NCI-H460 (cell line): ENCODE results near the gene GABARAP. TPM values are rescaled to one million over a fixed set of nuclear protein-coding genes. Genes with fewer than 3 reads are reported as not detected.

Source experiments
- DNase-seq: peaks from one replicate; pipeline ENCODE4 v3.0.0-alpha.2; 2016; ENCODE audit warnings: low read depth; ENCODE audit errors: extremely low read depth
- total RNA-seq: library from RNA; depleted of rRNA; stranded (reverse); fragments of >200 nt; shearing (Covaris generic); gene quantifications from 2 replicates; pipeline ENCODE4 v1.2.3, GENCODE V29; 2014

Gene GABARAP
- total RNA-seq, 1 experiment from 2014 or later: 150 TPM

DNA sequence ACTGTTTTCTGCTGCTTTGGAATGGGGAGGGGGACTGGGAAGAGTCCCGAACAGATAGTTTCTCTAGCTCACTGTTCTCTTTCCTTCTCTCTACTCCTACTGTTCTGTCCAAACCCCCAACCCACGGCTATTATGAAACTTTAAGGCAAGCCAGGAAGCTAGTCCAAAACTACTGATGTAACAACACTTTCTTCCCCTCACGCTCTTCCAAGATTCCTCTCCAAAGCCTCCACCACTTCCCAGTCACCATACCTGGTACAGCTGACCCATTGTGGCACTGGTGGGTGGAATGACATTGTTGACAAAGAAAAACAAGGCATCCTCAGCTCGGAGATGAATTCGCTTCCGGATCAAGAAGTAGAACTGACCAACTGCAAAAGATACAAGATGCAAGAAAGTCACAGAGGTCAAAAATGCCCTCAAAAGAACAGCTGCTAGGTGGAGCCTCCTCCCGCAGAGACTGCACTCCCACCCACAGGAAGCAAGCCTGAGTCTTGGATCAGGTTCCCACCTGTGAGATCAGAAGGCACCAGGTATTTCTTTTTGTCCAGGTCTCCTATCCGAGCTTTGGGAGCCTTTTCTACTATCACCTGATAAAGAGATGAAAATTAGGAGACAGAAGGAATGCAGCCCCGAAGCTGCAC is 1.0 kb downstream of the GABARAP start:
- no peak for DNase-seq

- DNase-seq: no peak
Measured at GRCh38 chr17:7240375-7240774, 1.9 kb downstream of the GABARAP start.

DNA sequence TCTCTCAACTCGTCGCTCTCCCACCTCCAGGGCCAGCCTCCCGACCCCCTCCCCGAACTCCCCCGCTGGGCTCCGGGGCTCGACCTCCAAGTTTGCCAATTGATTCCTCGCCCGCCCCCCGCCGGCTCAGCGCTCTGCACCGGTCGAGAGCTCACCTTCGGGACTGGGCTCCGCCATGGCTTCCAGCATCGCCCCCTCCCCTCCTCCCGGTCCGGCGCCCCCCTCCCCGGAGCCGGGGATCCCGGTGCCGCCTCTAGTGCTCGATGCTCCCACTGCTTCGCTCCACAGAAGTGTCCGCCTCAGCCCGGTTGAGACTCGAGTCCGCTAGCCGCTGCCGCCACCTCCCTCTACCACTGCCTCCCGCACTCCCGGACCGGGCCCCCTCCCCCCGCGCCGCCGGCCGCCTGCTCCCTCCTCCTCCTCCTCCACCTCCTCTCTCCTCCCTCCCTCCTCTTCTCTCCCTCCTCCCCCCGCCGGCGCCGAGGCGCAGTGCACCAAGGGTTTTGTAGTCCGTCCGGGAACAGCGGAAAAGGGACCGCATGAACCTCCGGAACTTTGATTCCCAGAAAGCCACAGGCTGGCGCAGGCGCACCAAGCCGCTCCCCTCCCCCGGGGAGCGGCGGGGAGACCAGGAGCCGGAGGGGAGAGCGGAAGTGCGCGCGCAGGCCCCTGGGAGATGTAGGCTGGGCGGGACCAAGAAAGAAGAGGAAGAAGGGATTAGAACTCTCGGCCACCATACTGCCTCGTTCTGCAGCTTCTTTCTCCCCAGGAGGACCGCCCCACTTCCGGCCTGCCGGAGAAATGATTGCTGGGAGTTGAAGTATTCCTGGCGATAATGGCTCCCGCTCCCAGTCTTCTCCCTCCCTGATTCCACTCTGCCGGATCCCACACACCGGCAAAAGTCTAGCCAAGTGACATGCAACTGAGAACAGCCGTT is 2.9 kb downstream of the GABARAP start, which contains the start of gene PHF23:
TSS of gene PHF23 (minus strand) at position 367 of the 937 bp plus-strand sequence. CDS start at position 189, 178 bp downstream.
- peak; percentile 99 for DNase-seq

DNA sequence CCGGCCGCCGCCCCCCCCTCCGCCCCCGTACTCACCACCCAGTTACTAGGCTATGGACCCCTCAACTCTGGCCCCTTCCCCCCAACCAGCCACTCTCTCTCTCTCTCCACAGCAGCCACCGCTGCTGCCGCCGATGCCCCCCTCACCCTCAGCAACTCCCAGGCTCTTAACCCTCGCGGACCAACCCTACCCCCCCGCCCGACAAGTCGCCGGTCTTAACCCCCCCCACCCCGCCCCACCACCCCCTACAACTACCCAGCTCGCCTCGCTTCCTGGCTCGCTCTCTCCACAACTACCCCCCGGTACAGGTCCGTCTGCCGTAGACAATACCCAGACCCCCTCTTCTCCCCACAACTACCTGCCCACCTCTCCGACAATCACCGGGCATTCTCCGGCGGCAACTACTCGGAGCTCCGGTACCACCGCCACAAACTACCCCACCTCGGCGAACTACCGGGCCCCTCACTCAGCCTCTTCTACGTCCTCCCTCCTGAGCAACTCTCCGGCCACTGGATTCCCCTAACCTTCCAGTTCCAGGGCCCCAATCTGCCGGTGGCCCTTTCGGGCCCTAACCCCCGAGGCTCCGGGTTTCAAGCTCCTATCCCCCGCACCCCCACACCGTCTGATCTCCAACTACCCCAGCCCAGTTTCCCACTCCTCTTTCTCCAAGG is 3.7 kb downstream of the GABARAP start:
- DNase-seq: no peak

- DNase-seq: peak; percentile 69
Measured at GRCh38 chr17:7237761-7238419, 4.4 kb downstream of the GABARAP start.

DNA sequence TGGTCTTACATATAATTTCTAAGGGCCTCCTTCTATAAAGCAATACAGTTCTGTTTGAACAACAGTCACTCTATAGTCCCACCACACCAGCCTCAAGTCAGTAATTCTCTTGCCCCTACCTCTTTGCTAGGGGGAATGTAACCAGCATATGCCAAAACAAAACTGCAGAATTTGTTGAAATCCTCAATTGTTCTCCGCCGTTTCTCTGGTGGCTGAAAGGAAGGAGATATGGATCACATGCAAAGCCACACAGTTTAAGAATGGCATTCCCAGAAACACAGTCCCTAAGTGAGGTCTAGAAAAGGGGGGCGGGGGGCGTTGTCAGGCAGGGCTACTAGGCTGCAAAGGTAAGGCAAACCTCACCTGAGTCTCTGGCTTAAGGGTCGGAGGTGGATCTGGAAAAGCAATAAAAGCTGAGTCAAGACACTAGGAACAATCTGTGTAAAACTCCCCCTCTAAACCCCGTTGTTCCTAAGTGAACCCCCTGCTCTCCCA is 4.9 kb downstream of the GABARAP start:
- no peak for DNase-seq

GRCh38 chr17:7236808-7237207 is 5.4 kb downstream of the GABARAP start:
- DNase-seq: no peak

DNA sequence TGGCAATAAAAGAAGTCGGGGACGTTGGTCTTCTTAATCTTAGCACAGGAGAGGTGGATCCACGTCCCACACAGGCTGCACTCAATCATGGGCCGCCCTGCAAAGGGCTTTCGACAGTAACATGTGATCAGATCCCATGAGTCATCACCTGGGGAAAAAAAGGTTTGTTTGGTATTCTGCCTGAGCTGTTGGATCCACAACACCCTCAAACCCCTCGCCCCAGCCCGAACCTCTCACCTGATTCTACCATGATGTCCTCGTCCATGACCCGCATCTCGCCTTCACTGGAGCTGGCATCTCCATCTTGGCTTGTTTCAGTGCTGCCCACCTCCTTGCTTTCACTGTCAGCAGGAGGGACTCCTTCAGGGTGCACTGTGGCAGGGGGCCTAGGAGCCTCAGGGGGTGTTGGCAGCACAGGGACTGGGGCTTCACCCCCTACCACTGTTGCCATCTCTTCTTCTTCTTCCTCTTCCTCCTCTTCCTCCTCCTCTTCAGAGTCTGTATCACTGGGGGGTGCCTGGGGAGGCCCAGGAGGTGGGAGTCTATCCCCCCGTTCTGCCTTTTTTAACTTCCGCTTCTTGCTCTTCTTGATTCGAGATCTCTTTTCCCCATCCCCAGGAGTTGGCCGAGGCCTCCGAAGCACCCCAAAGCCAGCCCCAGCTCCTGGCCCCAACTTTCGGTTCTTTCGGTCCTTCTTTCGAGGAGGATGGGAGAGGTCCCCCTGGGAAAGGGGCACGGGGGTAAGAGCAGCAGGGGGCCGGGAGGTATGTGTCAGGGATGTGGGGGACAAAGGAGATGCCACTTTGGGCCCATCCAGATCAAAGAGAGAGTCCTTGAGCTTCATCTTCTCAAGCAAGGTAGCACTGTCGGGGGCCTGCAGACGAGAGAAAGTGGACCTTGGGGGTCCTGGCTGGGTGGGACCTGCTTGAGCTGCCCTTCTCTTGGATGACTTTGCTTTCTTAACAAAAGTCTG is 6.3 kb downstream of the GABARAP start:
- DNase-seq: no peak

- DNase-seq: peak; percentile 91
Measured at GRCh38 chr17:7234083-7234951, 7.9 kb downstream of the GABARAP start, which contains the start of gene DVL2. Gene DVL2, minus strand, starts transcription at chr17:7234517. Its CDS starts 255 bp downstream, at chr17:7234262.

- no peak for DNase-seq
Measured at GRCh38 chr17:7233701-7234082, 8.6 kb downstream of the GABARAP start.

GRCh38 chr17:7232114-7232513 is 10.1 kb downstream of the GABARAP start:
- DNase-seq: no peak

- DNase-seq: no peak
Measured at GRCh38 chr17:7229504-7229903, 12.7 kb downstream of the GABARAP start.

- no peak for DNase-seq
Measured at GRCh38 chr17:7228920-7229319, 13.3 kb downstream of the GABARAP start.

GRCh38 chr17:7226721-7227710 is 15.2 kb downstream of the GABARAP start:
- no peak for DNase-seq

- DNase-seq: no peak
Measured at GRCh38 chr17:7225711-7226331, 16.4 kb downstream of the GABARAP start.

DNA sequence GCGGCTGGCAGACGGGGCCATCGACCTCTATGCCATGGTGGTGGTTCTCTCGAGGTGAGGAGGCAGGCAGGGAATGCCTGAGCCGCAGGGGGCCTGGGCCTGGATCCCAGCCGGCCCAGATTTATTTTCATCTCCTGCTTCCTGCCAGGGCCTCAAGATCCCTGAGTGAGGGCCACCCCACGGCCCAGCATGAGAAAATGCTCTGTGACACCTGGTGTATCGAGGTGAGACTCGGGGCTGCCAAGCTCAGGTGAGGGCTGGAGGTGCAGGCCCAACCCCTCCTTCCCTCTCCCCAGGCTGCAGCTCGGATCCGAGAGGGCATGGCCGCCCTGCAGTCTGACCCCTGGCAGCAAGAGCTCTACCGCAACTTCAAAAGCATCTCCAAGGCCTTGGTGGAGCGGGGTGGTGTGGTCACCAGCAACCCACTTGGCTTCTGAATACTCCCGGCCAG is 17.6 kb downstream of the GABARAP start:
- no peak for DNase-seq

DNA sequence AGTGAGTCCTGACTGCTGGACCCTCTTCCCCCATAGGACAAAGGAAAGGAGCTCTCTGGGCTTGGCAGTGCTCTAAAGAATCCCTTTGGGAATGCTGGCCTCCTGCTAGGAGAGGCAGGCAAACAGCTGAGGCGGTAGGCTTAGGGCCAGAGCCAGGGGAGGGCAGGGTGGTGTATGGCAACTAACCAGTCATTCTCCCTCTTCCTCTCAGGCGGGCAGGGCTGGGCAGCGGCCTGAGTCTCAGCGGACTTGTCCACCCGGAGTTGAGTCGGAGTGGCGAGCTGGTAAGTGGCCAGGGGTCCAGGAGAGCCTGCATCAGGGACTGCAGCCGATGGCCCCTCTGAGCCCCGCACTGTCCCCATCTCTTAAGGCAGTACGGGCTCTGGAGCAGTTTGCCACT is 18.1 kb downstream of the GABARAP start:
- no peak for DNase-seq
